ENCODE results near the gene RRP1. TPM values are rescaled to one million over a fixed set of nuclear protein-coding genes. Genes with fewer than 3 reads are reported as not detected.

The RRP1 gene
- total and polyA plus RNA-seq, 3 experiments from 2014 or later: 21.8 to 93.4 (median 87.4) TPM

DNA sequence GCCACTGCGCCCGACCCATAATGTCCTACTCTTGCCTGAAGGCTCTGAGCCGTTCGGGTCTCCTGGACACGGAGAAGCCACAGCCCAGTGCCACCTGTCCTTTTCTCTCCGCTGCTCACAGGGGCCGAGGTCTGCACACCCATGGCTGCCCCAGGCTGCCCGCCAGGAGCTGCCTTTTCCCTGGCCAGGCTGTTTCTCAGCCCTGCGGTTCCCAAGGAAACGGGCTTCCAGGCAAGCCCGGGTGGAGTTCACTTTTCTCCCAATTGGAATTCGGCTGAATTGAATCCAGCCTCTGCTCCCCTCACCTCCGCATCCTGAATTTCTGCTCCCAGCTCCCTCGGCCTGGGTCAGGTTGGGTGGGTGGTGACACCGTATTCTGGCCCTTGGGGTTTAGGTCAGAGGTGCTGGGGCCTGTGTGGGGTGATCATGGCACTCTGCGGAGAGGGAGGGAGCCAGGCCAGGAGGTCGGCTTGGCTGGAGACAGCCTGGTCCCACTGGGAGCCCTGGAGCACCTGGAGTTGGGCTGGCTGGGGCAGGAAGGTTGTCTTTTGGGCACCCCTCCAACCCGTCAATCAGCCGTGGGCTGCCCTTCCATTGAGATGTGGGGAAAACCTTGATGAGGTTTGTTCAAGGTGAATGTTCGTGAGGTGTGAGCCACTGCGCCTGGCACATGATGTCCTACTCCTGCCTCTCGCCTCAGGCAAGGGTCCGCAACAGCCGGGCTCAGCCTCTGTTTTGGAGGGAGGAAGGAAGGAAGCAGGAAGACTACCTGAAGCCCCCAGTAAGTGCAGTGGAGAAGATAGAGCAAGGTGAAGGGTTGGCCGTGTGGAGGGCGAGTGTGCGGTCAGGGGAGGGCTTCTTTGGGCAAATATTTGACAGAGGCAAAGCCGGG, 25.1 kb downstream of the RRP1 start:
- H3K36me3 Mint-ChIP-seq: peaks cover 0 to 10% (median 0%) of the 10 kb centered on the region in 3 donors
- no peaks in the 10 kb centered on the region for H3K36me3 ChIP-seq (ENCODE audit: insufficient read depth, low read length)
- no peak overlapping the region for H3K27ac Mint-ChIP-seq
- no peak for DNase-seq
- ChIA-PET POLR2A (no interaction called here), CTCF (no interaction called here)
- H3K27me3 ChIP-seq (ENCODE audit: insufficient read depth, low read length, poor library complexity, severe bottlenecking): no peaks in the 10 kb centered on the region
- no peak overlapping the region for H3K4me3 ChIP-seq (ENCODE audit: low read length)
- H3K4me1 ChIP-seq (ENCODE audit: insufficient read depth, low read length): peaks cover 7% of the 10 kb centered on the region
- H3K4me3 Mint-ChIP-seq: peak overlapping the region in 1 of 7 donors; percentile 63
- H3K27ac ChIP-seq (ENCODE audit: low read depth, low read length): no peak overlapping the region
- H3K4me1 Mint-ChIP-seq: peaks cover 6 to 12% (median 9%) of the 10 kb centered on the region in 3 donors
- peaks cover 0 to 6% of the 10 kb centered on the region in 2 donors for H3K27me3 Mint-ChIP-seq
- peaks cover 0 to 5% (median 3%) of the 10 kb centered on the region in 5 donors for H3K9me3 Mint-ChIP-seq
- H3K9me3 ChIP-seq (ENCODE audit: low read length): no peaks in the 10 kb centered on the region

DNA sequence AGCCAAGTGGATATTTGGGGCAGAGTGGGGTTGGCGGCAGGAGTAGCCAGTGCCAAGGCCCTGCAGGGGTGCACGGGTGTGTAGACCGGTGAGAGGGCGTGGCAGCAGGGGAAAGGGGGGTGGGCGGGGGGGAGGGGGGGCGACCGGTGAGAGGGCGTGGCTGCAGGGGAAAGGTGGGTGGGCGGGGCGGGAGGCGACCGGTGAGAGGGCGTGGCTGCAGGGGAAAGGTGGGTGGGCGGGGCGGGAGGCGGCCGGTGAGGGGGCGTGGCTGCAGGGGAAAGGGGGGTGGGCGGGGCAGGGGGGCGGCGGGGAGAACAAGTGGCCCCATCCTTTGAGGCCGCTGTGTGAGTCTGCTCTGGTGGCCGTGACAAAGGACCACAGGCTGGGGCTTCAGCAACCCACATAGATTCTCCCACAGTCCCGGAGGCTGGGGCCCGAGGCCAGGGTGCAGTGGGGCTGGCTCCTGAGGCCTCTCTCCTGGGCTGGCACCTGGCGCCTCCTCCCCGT, 25.8 kb downstream of the RRP1 start:
- no peaks in the 10 kb centered on the region for H3K36me3 ChIP-seq (ENCODE audit: insufficient read depth, low read length)
- ChIA-PET CTCF (no interaction called here), POLR2A (no interaction called here)
- no peak overlapping the region for H3K27ac ChIP-seq (ENCODE audit: low read depth, low read length)
- H3K4me1 Mint-ChIP-seq: peaks cover 6 to 12% (median 9%) of the 10 kb centered on the region in 3 donors
- H3K9me3 Mint-ChIP-seq: peaks cover 0 to 5% (median 3%) of the 10 kb centered on the region in 5 donors
- H3K4me1 ChIP-seq (ENCODE audit: insufficient read depth, low read length): peaks cover 7% of the 10 kb centered on the region
- no peak for DNase-seq
- peaks cover 0 to 6% of the 10 kb centered on the region in 2 donors for H3K27me3 Mint-ChIP-seq
- no peak overlapping the region for H3K27ac Mint-ChIP-seq
- H3K4me3 Mint-ChIP-seq: peak overlapping the region in 1 of 7 donors; percentile 63
- no peak overlapping the region for H3K4me3 ChIP-seq (ENCODE audit: low read length)
- peaks cover 0 to 10% (median 0%) of the 10 kb centered on the region in 3 donors for H3K36me3 Mint-ChIP-seq
- no peaks in the 10 kb centered on the region for H3K9me3 ChIP-seq (ENCODE audit: low read length)
- H3K27me3 ChIP-seq (ENCODE audit: insufficient read depth, low read length, poor library complexity, severe bottlenecking): no peaks in the 10 kb centered on the region

DNA sequence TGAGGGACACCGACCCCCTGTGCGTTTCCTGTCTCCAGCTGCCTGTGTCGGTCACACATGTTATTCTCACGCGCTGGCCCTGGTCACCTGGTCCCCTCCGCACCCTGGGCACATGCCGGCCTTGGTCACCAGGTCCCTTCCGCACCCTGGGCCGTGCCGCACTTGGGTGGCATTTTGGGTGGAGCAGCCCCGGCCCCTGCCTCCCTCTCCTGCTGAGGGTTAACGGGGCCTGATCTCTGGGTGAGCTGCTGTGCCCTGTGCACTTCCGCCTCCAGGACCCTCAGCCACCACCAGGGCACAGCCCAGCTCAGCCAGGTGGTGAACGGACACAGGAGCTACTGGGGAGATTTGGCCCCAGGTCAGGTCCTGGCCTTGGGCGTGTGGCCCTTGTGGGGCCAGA, 26.6 kb downstream of the RRP1 start:
- CTCF ChIA-PET: interaction anchor here (1.8 kb wide), 1 partner anchor 159 kb away, joined by 5 read pairs; no protein-coding TSS in a partner anchor
- Histone ChIP-seq H3K27me3 (ENCODE audit: insufficient read depth, low read length, poor library complexity, severe bottlenecking) (no peaks in the 10 kb centered on the region), H3K4me1 (ENCODE audit: insufficient read depth, low read length) (peaks cover 2% of the 10 kb centered on the region)

DNA sequence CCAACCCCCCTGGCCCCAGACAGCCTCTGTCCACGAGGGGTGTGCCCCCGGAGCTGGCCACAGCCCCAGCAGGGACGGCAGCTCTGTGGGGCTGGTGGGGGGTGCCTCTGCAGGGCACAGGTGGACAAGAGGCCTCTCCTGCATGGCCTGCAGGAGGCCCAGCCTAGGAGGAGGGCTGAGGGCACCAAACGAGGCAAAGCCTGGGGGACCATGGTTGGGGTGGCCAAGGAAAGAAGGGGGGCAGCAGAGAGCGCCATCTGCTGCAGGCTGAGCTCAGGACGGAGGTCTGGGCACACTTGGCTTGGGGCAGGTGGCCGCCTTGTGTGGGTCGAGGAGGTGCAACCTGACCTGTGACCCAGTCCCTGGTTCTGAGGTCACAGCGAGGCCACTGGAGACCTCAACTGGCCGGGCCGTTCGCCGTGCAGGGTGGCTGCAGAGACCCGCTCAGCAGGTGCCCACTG, 27.3 kb downstream of the RRP1 start:
- Mint-ChIP-seq H3K4me1 (peaks cover 3 to 7% (median 3%) of the 10 kb centered on the region in 3 donors), H3K36me3 (peaks cover 0 to 10% (median 0%) of the 10 kb centered on the region in 3 donors), H3K9me3 (peaks cover 0 to 5% (median 3%) of the 10 kb centered on the region in 5 donors), H3K27ac (no peak overlapping the region), H3K4me3 (no peak overlapping the region), H3K27me3 (peaks cover 0 to 6% of the 10 kb centered on the region in 2 donors)
- ChIA-PET CTCF (interaction anchor here (1.8 kb wide), 1 partner anchor 159 kb away, joined by 5 read pairs; no protein-coding TSS in a partner anchor), POLR2A (no interaction called here)
- Histone ChIP-seq H3K4me3 (ENCODE audit: low read length) (no peak overlapping the region), H3K27me3 (ENCODE audit: insufficient read depth, low read length, poor library complexity, severe bottlenecking) (no peaks in the 10 kb centered on the region), H3K27ac (ENCODE audit: low read depth, low read length) (no peak overlapping the region), H3K36me3 (ENCODE audit: insufficient read depth, low read length) (no peaks in the 10 kb centered on the region), H3K9me3 (ENCODE audit: low read length) (no peaks in the 10 kb centered on the region), H3K4me1 (ENCODE audit: insufficient read depth, low read length) (no peaks in the 10 kb centered on the region)
- DNase-seq: no peak

More for the DNA sequence above, 26.6 kb downstream of the RRP1 start:
- POLR2A ChIA-PET: no interaction called here
- no peak overlapping the region for H3K4me3 Mint-ChIP-seq
- peaks cover 0 to 5% (median 3%) of the 10 kb centered on the region in 5 donors for H3K9me3 Mint-ChIP-seq
- peaks cover 0 to 6% of the 10 kb centered on the region in 2 donors for H3K27me3 Mint-ChIP-seq
- Histone ChIP-seq H3K4me3 (ENCODE audit: low read length) (no peak overlapping the region), H3K27ac (ENCODE audit: low read depth, low read length) (no peak overlapping the region), H3K9me3 (ENCODE audit: low read length) (no peaks in the 10 kb centered on the region), H3K36me3 (ENCODE audit: insufficient read depth, low read length) (no peaks in the 10 kb centered on the region)
- no peak for DNase-seq
- H3K27ac Mint-ChIP-seq: no peak overlapping the region
- H3K4me1 Mint-ChIP-seq: peaks cover 3 to 7% (median 4%) of the 10 kb centered on the region in 3 donors
- H3K36me3 Mint-ChIP-seq: peaks cover 0 to 10% (median 0%) of the 10 kb centered on the region in 3 donors

DNA sequence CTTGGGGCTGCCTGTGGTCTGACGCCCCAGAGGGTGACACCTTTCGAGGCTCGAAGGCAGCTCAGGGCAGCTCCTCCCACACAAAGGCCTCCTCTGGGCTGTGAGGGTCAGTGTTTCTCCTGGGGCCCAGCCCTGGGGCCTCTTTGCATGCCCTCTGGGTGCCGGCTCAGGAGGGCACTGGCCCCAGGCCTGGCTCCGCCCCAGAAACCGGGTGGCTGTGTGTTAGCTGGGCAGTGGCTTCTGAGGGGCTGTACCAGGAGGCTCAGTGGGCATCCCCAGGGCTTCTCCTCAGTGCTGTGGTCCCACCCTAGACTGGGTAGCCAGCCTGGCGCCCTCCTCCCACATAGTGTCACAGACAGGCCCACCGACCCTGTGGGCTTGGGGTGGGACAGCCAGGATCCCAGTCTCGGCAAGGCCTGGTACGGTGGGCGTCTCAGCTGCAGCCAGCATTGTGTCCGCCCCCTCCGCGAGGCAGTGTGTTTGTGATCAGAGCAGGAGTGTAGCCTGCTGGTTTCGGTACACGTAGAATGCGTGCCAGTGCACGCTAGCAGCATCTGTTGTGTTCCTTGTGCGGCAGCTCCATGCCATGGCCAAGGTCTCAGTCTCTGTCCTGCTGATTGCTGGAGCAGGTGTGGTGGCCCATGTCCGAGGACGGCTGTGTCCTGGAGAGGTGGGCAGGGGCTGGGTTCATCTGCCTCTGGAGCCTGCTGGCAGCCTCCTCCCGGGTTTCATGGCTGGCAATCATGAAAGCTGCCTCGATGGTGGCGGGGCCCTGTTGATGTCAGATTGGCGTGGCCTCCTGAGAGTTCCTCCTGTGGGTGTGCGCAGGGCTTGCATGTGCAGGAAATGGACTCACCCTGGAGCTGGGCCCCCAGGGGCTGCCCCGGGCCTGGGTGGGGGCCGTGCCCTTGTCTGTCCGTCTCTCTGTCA, 28.0 kb downstream of the RRP1 start:
- H3K27me3 Mint-ChIP-seq: peaks cover 0 to 6% of the 10 kb centered on the region in 2 donors
- ChIA-PET POLR2A (interaction anchor here (0.6 to 0.7 kb wide), 2 partner anchors 120 to 157 kb away, joined by 3 to 4 read pairs; no protein-coding TSS in a partner anchor), CTCF (interaction anchor here (1.8 kb wide), 1 partner anchor 158 kb away, joined by 5 read pairs; no protein-coding TSS in a partner anchor)
- Histone ChIP-seq H3K27ac (ENCODE audit: low read depth, low read length) (no peak overlapping the region), H3K9me3 (ENCODE audit: low read length) (no peaks in the 10 kb centered on the region), H3K4me3 (ENCODE audit: low read length) (no peak overlapping the region), H3K27me3 (ENCODE audit: insufficient read depth, low read length, poor library complexity, severe bottlenecking) (no peaks in the 10 kb centered on the region), H3K4me1 (ENCODE audit: insufficient read depth, low read length) (no peaks in the 10 kb centered on the region), H3K36me3 (ENCODE audit: insufficient read depth, low read length) (no peaks in the 10 kb centered on the region)
- H3K4me1 Mint-ChIP-seq: peaks cover 3 to 6% (median 3%) of the 10 kb centered on the region in 3 donors
- H3K9me3 Mint-ChIP-seq: peaks cover 0 to 5% (median 3%) of the 10 kb centered on the region in 5 donors
- peak in 1 of 5 donors; percentile 41 for DNase-seq
- H3K36me3 Mint-ChIP-seq: peaks cover 0 to 10% (median 0%) of the 10 kb centered on the region in 3 donors
- H3K27ac Mint-ChIP-seq: no peak overlapping the region
- H3K4me3 Mint-ChIP-seq: no peak overlapping the region

DNA sequence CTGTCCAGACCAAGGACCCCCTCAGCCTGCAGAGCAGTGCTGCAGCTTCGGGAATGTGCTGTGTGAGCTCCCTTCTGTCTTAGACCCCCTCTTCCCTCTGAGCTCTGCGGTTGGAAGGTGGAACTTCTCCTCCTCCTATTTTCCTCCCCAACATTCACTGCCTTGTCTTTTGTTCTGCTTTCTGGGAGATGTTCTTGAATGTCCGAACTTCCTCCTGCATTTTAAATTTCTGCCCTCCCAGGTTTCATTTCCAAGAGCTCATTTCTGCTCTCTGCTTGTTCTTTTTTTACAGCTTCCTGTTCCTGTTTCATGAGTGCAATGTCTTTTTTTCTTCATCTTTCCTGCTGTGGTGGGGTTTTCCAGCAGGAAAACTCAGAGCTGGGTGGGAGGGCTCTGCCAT, 29.3 kb downstream of the RRP1 start:
- ChIA-PET CTCF (no interaction called here), POLR2A (no interaction called here)
- Mint-ChIP-seq H3K36me3 (peaks cover 0 to 10% (median 0%) of the 10 kb centered on the region in 3 donors), H3K4me1 (peaks cover 3 to 4% (median 3%) of the 10 kb centered on the region in 3 donors), H3K4me3 (peak overlapping the region in 1 of 7 donors; percentile 51), H3K27ac (peak overlapping the region in 1 of 8 donors; percentile 38), H3K9me3 (peaks cover 0 to 5% (median 3%) of the 10 kb centered on the region in 5 donors), H3K27me3 (peaks cover 0 to 6% of the 10 kb centered on the region in 2 donors)
- H3K36me3 ChIP-seq (ENCODE audit: insufficient read depth, low read length): no peaks in the 10 kb centered on the region
- H3K4me1 ChIP-seq (ENCODE audit: insufficient read depth, low read length): no peaks in the 10 kb centered on the region
- H3K27me3 ChIP-seq (ENCODE audit: insufficient read depth, low read length, poor library complexity, severe bottlenecking): no peaks in the 10 kb centered on the region
- DNase-seq: no peak
- no peaks in the 10 kb centered on the region for H3K9me3 ChIP-seq (ENCODE audit: low read length)
- no peak overlapping the region for H3K4me3 ChIP-seq (ENCODE audit: low read length)
- peak overlapping the region; percentile 16 for H3K27ac ChIP-seq (ENCODE audit: low read depth, low read length)

DNA sequence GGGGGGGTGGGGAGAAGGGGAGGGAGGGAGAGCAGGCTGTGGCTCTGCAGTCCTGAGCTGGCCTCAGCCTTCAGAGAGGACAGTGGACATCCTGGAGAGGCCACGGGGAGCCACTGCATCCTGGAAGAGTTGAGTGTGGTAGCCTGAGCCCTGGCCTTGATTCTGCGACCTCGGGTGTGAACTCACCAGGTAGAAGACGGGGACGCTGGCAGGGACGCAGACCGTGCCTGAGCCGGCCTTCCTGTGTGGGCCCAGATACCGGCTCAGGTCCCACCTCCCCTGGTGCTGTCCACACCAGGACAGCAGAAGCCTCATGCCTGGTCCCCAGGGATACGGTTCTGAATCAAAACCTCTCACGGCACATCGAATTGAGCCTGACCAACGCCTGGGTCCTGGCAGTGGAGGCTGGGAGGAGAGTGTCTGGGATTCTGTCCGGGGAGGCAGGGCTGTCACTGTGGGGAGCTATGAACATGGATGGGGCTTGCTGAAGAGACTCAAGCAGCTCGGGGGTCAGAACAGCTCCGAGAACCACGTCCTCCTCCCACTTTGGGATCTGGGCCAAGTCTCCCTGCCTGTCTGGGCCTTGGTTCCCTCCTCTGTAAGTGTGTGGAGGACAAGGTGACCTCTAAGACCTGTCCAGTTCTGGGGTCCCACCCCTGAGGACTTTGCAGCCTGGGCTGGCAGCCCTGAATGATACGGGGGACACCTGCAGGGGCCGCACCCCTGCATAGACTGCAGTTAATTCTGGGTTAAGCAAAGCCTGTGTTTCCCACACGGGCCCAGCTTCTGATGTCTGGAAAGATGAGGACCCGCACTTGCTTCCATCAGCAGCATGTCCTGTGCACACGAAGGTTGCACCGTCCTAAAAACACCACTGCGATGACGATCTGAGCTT, 30.4 kb downstream of the RRP1 start:
- Histone ChIP-seq H3K9me3 (ENCODE audit: low read length) (no peaks in the 10 kb centered on the region), H3K4me3 (ENCODE audit: low read length) (no peak overlapping the region), H3K27ac (ENCODE audit: low read depth, low read length) (peak overlapping the region; percentile 16), H3K36me3 (ENCODE audit: insufficient read depth, low read length) (no peaks in the 10 kb centered on the region), H3K27me3 (ENCODE audit: insufficient read depth, low read length, poor library complexity, severe bottlenecking) (no peaks in the 10 kb centered on the region), H3K4me1 (ENCODE audit: insufficient read depth, low read length) (no peaks in the 10 kb centered on the region)
- POLR2A ChIA-PET: no interaction called here
- peaks cover 0 to 5% (median 3%) of the 10 kb centered on the region in 5 donors for H3K9me3 Mint-ChIP-seq
- peaks cover 2% of the 10 kb centered on the region in 3 donors for H3K4me1 Mint-ChIP-seq
- peak in 1 of 5 donors; percentile 24 for DNase-seq
- H3K27ac Mint-ChIP-seq: no peak overlapping the region
- no peak overlapping the region for H3K4me3 Mint-ChIP-seq
- CTCF ChIA-PET: no interaction called here
- H3K36me3 Mint-ChIP-seq: peaks cover 0 to 10% (median 0%) of the 10 kb centered on the region in 3 donors
- peaks cover 0 to 6% of the 10 kb centered on the region in 2 donors for H3K27me3 Mint-ChIP-seq
